SKM-1 (cell line): ENCODE results near the gene NUAK2.

Source experiments
- DNase-seq: peaks from one replicate; lab custom pipeline; 2025; ENCODE audit not compliant: unreplicated experiment; lab: John Stamatoyannopoulos, UW

Gene NUAK2

GRCh38 chr1:205258719-205259118 lies 62.8 kb downstream of the NUAK2 start:
- no peak for DNase-seq

DNA sequence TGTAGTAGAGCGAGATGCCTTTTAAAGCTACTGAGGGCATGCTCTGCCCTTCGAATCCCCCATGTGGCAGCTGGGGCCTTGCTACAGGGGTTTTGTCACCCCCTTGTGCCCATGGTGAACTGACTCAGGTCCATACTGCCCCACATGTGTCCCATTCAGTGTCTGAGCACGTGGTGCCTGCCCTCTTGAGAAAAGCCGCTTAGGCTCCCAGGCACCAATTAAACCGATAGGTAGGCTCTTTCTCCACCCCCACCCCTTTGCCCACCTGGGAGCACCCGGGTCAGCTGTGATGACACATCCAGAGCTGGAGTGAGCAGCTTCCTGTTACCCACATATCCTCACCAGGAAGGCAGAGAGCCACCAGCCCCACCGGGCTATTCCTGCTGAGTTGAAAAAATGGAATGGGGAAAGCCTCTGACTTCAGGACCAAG lies 63.3 kb downstream of the NUAK2 start:
- no peak for DNase-seq

DNA sequence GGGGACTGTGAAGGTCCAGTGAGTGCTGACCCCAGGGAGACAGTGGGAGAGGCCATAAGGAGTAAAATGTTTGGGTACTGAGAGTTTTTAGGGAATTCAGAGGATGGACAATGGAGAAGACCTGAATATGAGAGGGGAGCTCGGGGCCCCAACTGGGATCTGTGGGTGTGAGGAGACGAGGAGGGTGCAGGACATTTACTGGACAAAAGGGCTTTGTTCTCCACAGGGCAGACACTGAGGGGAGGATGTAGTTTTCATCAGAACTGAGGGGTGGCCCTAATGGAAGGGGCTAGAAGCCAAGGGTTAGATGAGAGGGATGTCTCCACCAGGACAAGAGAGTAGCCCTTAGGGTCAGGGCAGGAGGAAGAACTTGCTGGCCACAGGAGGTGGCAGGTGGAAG lies 63.8 kb downstream of the NUAK2 start:
- DNase-seq, result no peak

GRCh38 chr1:205256951-205257625 lies 64.5 kb downstream of the NUAK2 start:
- no peak for DNase-seq

DNA sequence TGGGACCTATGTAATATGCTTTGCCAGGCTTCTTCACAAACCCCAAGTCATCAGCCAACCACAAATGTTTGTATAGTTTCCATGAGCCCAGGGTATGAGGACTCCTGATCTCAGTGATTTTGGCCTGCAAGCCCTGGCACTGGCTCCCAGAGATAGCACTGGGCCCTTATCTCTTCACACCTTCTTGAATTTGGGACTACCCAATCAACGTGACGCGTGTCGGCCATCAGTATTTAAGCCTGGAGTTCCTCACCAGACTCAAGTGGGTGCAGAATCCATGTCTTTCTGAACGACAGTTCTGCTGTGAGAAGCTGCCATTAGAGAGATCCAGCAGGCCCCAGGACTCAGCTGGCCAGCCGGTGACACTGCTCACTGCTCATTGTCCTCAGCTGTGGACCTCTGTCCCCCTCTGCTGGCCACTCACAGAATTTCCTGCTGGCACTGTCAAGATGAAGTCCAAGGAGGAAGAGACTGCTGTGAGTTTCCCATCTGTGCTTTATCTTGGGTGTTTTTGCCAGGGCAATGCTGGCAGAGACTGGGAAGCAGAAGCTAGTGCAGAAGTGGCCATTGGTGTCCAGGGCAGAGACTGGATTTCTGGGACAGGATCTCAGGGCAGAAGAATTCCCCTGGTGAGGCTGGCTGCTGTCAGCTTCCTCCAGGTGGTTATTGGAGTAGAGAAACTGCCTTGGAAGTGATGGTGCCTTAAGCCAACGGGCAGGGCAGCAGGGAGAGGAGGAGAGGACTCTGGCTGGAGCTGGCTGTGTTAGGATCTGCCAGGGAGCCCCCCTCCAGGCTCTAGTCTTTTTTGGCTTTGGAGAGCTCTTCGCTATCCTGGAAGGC lies 65.4 kb downstream of the NUAK2 start:
- DNase-seq, result peak; percentile 81
